ENCODE data around the gene RBPJ. TPM values are rescaled to one million over a fixed set of nuclear protein-coding genes. Genes with fewer than 3 reads are reported as not detected.

RBPJ gene
- total RNA-seq, 1 experiment from 2014 or later: 33.7 TPM

DNA sequence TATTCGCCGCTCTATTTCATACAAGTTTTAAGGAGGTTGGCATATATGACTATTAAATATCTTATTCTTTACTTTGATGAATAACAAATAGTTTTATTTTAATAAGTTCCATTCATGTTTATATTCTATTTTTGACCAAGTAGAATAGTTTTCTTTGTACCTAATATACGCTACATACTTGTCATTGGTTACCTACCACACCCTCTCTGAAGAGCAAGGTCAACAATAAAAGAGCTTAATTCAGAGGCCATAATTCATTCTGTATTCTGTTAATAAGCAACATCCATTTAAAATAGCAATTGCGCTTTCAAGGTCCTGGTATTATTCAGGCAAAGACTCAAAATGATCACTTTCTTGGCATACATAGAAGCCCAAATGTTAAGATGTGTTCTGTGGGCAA lies 24.3 kb upstream of the RBPJ start:
- Histone ChIP-seq H3K9me3 (ENCODE audit: control insufficient read depth, insufficient read depth, low read depth, low read length) (no peaks in the 10 kb centered on the region), H3K27me3 (ENCODE audit: control insufficient read depth, insufficient read depth, low read length) (no peaks in the 10 kb centered on the region), H3K4me3 (ENCODE audit: low read depth in 2 of 2, low read length in 2 of 2) (no peak overlapping the region), H3K27ac (ENCODE audit: low read length) (no peak overlapping the region), H3K4me1 (ENCODE audit: control insufficient read depth, insufficient read depth, low read length) (no peaks in the 10 kb centered on the region), H3K36me3 (ENCODE audit: control insufficient read depth, insufficient read depth, low read length) (no peaks in the 10 kb centered on the region)
- ChIA-PET POLR2A (no interaction called here), CTCF (no interaction called here)
- in situ Hi-C loops (cut with HindIII; ENCODE audit: low pct_unique_long_range_greater_than_20kb, low sequenced_read_pairs) (no loop called here), intact Hi-C loops (cut with micrococcal nuclease; ENCODE audit: unreplicated experiment) (no loop called here)
- no peak for TF ChIP-seq TCF7L2 (IDR thresholded peaks at IDR 0.05; ENCODE audit: low read depth, low read length)
- no peak for TF ChIP-seq SIN3A (IDR thresholded peaks at IDR 0.05; ENCODE audit: borderline replicate concordance, insufficient read depth, low read depth, low read length)
- TF ChIP-seq, protein P1, sequence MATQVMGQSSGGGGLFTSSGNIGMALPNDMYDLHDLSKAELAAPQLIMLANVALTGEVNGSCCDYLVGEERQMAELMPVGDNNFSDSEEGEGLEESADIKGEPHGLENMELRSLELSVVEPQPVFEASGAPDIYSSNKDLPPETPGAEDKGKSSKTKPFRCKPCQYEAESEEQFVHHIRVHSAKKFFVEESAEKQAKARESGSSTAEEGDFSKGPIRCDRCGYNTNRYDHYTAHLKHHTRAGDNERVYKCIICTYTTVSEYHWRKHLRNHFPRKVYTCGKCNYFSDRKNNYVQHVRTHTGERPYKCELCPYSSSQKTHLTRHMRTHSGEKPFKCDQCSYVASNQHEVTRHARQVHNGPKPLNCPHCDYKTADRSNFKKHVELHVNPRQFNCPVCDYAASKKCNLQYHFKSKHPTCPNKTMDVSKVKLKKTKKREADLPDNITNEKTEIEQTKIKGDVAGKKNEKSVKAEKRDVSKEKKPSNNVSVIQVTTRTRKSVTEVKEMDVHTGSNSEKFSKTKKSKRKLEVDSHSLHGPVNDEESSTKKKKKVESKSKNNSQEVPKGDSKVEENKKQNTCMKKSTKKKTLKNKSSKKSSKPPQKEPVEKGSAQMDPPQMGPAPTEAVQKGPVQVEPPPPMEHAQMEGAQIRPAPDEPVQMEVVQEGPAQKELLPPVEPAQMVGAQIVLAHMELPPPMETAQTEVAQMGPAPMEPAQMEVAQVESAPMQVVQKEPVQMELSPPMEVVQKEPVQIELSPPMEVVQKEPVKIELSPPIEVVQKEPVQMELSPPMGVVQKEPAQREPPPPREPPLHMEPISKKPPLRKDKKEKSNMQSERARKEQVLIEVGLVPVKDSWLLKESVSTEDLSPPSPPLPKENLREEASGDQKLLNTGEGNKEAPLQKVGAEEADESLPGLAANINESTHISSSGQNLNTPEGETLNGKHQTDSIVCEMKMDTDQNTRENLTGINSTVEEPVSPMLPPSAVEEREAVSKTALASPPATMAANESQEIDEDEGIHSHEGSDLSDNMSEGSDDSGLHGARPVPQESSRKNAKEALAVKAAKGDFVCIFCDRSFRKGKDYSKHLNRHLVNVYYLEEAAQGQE (IDR thresholded peaks at IDR 0.05; ENCODE audit: insufficient read depth in 1 of 2, low read depth in 2 of 2, low read length in 1 of 2): no peak
- TF ChIP-seq, protein P2, sequence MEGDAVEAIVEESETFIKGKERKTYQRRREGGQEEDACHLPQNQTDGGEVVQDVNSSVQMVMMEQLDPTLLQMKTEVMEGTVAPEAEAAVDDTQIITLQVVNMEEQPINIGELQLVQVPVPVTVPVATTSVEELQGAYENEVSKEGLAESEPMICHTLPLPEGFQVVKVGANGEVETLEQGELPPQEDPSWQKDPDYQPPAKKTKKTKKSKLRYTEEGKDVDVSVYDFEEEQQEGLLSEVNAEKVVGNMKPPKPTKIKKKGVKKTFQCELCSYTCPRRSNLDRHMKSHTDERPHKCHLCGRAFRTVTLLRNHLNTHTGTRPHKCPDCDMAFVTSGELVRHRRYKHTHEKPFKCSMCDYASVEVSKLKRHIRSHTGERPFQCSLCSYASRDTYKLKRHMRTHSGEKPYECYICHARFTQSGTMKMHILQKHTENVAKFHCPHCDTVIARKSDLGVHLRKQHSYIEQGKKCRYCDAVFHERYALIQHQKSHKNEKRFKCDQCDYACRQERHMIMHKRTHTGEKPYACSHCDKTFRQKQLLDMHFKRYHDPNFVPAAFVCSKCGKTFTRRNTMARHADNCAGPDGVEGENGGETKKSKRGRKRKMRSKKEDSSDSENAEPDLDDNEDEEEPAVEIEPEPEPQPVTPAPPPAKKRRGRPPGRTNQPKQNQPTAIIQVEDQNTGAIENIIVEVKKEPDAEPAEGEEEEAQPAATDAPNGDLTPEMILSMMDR (IDR thresholded peaks at IDR 0.05): no peak
- no peak for TF ChIP-seq POLR2AphosphoS5 (IDR thresholded peaks at IDR 0.05; ENCODE audit: low read depth, low read length)
- DNase-seq (ENCODE audit: low read depth, low spot score): no peak
- no peak for ATAC-seq
- BruUV-seq (replicated peaks): no TSS peak

- no peak overlapping the region for H3K4me3 ChIP-seq (ENCODE audit: low read depth in 2 of 2, low read length in 2 of 2)
- no peaks in the 10 kb centered on the region for H3K27me3 ChIP-seq (ENCODE audit: control insufficient read depth, insufficient read depth, low read length)
- H3K9me3 ChIP-seq (ENCODE audit: control insufficient read depth, insufficient read depth, low read depth, low read length): no peaks in the 10 kb centered on the region
- in situ Hi-C loops (cut with HindIII; ENCODE audit: low pct_unique_long_range_greater_than_20kb, low sequenced_read_pairs) (no loop called here), intact Hi-C loops (cut with micrococcal nuclease; ENCODE audit: unreplicated experiment) (no loop called here)
- no peak for DNase-seq (ENCODE audit: low read depth, low spot score)
- no peaks in the 10 kb centered on the region for H3K4me1 ChIP-seq (ENCODE audit: control insufficient read depth, insufficient read depth, low read length)
- BruUV-seq (replicated peaks): no TSS peak
- POLR2A ChIA-PET: no interaction called here
- no peak overlapping the region for H3K27ac ChIP-seq (ENCODE audit: low read length)
- no peaks in the 10 kb centered on the region for H3K36me3 ChIP-seq (ENCODE audit: control insufficient read depth, insufficient read depth, low read length)
- CTCF ChIA-PET: no interaction called here
- ATAC-seq: no peak
- no peak for TF ChIP-seq TCF7L2 (IDR thresholded peaks at IDR 0.05; ENCODE audit: low read depth, low read length)
- TF ChIP-seq SIN3A (IDR thresholded peaks at IDR 0.05; ENCODE audit: borderline replicate concordance, insufficient read depth, low read depth, low read length): no peak
Observed at GRCh38 chr4:26297219-26297618, 23.6 kb upstream of the RBPJ start.

DNA sequence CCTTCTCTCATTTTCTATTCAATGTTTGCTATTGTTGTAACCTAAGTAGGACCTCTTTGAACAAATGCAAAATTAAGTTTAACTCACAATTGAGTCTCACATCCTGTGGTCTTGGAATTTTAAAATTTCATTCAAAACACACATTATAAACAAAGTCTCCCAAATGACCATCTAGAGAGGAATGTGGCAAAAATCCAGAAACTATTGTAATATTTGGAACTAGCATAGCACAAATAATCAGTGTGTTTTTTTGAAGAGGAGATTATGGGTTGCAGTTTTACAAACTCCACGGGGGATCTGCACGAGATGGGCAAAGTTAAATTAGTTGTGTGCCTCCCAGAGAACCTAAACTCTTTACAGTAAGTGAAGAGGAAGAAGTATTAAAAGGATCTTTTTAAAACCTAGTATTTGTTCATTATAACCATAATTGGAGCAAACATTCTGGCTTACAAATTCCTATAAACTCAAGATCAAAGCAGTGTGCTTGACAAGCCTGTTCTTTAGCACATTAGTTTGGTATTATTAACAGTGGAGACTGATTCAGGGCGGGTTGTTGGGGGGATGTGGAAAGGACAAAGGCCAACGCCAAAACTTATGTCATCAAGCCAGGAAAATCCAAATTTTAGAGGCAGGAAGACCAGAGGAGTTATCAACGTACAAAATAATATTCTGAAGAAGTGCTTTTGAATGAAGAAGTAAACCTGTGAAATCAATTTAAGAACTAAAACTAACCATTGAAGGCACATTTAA lies 22.4 kb upstream of the RBPJ start:
- Histone ChIP-seq H3K4me1 (ENCODE audit: control insufficient read depth, insufficient read depth, low read length) (no peaks in the 10 kb centered on the region), H3K27me3 (ENCODE audit: control insufficient read depth, insufficient read depth, low read length) (no peaks in the 10 kb centered on the region), H3K36me3 (ENCODE audit: control insufficient read depth, insufficient read depth, low read length) (no peaks in the 10 kb centered on the region), H3K9me3 (ENCODE audit: control insufficient read depth, insufficient read depth, low read depth, low read length) (no peaks in the 10 kb centered on the region), H3K27ac (ENCODE audit: low read length) (no peak overlapping the region), H3K4me3 (ENCODE audit: low read depth in 2 of 2, low read length in 2 of 2) (no peak overlapping the region)
- BruUV-seq (replicated peaks): no TSS peak
- ChIA-PET CTCF (no interaction called here), POLR2A (no interaction called here)
- TF ChIP-seq POLR2AphosphoS5 (IDR thresholded peaks at IDR 0.05; ENCODE audit: low read depth, low read length) (no peak), SIN3A (IDR thresholded peaks at IDR 0.05; ENCODE audit: borderline replicate concordance, insufficient read depth, low read depth, low read length) (no peak), TCF7L2 (IDR thresholded peaks at IDR 0.05; ENCODE audit: low read depth, low read length) (no peak)
- TF ChIP-seq, protein P2 (IDR thresholded peaks at IDR 0.05): no peak
- TF ChIP-seq, protein P1 (IDR thresholded peaks at IDR 0.05; ENCODE audit: insufficient read depth in 1 of 2, low read depth in 2 of 2, low read length in 1 of 2): no peak
- intact Hi-C loops (cut with micrococcal nuclease; ENCODE audit: unreplicated experiment): no loop called here
- ATAC-seq (no peak), DNase-seq (ENCODE audit: low read depth, low spot score) (no peak)
- in situ Hi-C loops (cut with HindIII; ENCODE audit: low pct_unique_long_range_greater_than_20kb, low sequenced_read_pairs): no loop called here

All from Panc1 (cell line).